Loucy (cell line): ENCODE measurements around the gene KYNU.
"Not testable (repeated sequence)": the region's sequence is repeated elsewhere in the genome, so short reads cannot be mapped to it uniquely, and the experiment has no call there.

Source experiments
- CTCF ChIP-seq: fragments of 200-600 bp; sonication (generic); conservative IDR thresholded peaks from 2 replicates; pipeline ENCODE4 v1.5.1; 2014; ENCODE audit warnings: mild to moderate bottlenecking, antibody characterized with exemption, low read length
- EZH2phosphoT487 ChIP-seq: fragments of 200-600 bp; IDR thresholded peaks from 2 replicates; pipeline ENCODE4 v1.6.1; 2018; ENCODE audit warnings: antibody characterized with exemption, mild to moderate bottlenecking, moderate library complexity, borderline replicate concordance

GRCh38 chr2:142869065-142869460 is 8.4 kb upstream of the KYNU start:
- TF ChIP-seq CTCF, EZH2phosphoT487: not testable (repeated sequence)
